Activated effector memory CD4-positive, alpha-beta T cell treated with Interleukin-2 at 50 U/mL for 16 hours (primary cell): ENCODE measurements around the gene MRPS16.
"Not testable (repeated sequence)": the region's sequence is repeated elsewhere in the genome, so short reads cannot be mapped to it uniquely, and the experiment has no call there.

Experiments used
- DNase-seq: peaks from one replicate; pipeline ENCODE4 v3.0.0-alpha.2; 2020

MRPS16 gene

DNA sequence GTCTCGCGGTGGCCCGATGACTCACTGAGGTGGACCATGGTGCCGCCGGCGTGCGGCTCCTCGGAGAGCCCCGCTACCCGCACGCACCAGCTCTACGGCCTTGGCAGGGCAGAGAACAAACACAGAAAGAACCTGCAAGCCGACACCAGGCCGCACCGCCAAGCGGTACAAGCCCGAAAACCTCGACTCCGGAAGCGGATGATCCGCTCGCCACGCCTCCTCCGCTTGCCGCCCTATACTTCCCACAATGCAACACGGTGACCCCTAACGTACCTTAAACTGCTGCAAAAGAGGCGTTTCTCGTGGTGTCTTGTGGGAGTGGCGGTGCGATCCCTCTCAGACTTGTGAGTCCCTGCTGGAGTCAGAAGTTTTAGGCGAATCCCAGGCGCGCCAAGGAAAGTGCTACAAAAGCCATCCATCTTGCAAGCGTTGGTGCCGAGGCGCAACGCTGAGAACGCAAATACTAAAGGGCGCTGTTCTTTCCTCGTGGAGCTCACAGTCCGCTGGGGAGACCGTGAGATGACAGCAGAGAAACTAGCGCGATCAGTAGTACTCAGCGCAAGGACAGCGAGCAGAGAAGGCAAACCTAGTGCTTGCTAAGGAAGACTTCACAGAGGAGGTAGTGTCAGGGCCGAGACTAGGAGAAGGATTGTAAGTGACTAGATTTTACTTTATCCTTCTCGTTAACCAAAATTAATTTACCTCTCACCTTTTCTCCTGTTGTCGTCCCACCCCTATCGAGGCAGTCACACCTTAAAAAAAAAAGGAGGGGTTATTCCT is at the start of gene MRPS16:
Gene MRPS16 (minus strand): TSS at position 200 of the 780 bp plus-strand sequence. CDS start 162 bp downstream, at position 38.
- peak; percentile 92 for DNase-seq

DNA sequence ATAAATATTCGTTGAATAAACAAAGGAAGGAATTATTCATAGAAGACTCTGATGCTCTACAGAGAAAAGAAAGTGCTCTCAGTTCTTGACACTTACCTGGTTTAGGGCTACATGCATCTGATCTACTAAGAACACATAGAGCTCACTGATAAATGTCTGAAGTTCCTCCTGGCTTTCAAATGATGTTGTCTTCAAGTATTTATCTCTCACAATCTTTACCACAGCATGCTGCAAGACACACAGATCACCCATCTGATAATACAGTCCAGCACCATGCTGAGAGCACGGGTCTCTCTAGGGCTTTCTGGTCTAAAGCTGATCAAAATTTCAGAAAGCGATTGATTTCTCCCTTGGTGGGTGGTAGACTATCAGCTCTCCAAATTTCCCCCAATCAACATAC is 44.5 kb upstream of the MRPS16 start:
- no peak for DNase-seq

DNA sequence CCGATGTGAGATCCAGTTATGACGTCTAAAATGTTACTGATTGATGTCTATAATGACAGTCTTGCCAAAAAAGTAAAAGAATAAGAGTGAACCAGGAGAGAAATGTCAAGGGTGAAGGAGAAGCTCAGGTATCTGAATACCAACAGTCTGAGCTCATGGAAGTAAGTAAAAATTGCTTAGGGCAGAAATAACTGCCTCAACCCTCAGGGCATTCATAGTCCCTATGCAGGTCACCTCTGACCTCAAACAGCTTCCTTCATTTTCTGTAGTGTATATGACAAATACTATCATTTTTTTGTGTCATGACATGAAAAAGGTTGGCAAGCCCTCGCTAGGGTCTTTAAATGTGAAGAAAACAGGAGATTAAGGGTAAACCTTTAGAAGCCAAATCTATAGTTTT is 41.0 kb upstream of the MRPS16 start:
- no peak for DNase-seq

DNA sequence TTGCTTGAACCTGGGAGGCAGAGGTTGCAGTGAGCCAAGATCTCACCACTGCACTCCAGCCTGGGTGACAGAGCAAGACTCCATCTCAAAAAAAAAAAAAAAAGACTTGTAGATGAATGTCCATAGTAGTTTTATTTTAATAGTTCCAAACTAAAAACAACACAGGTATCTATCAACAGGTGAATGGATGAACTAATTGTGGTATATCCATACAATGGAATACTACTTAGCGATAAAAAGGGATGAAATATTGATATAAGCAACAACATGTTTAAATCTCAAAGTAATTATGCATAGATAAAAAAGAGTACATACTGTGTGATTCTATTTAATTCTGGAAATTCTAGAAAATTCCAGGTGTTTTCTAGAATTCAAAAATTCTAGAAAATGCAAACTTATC is 37.5 kb upstream of the MRPS16 start:
- DNase-seq: no peak

DNA sequence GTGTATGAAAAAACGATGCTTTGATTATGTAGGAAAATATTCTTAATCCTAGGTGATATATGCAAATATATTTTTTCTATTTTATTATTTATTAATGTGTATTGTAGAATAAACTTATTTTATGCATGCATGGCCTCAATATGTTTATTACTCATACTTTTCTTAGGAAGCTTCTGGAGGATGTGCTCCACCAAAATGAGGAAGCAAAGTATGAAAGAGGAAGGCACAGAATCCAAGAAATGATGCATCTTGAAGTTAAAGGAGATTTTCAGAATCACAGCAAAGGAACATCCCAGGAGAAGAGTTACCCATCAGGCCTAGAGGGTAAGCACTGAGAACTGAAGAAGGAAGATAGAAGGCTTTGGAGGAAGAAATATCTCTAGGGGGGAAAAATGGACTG is 35.0 kb upstream of the MRPS16 start:
- DNase-seq: no peak

DNA sequence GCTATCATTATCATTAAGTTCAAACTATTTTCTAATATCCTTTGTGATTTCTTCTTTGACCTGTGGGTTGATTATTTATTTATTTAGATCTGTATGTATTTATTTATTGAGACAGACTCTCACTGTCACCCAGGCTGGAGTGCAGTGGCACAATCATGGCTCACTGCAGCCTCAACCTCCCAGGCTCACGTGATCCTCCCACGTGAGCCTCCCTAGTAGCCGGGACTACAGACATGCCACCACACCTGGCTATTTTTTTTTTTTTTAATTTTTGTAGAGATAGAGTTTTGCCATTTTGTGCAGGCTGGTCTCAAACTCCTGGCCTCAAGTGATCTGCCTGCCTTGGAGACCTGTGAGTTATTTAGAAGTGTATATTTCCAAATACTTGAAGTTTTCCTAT is 28.7 kb upstream of the MRPS16 start:
- no peak for DNase-seq

DNA sequence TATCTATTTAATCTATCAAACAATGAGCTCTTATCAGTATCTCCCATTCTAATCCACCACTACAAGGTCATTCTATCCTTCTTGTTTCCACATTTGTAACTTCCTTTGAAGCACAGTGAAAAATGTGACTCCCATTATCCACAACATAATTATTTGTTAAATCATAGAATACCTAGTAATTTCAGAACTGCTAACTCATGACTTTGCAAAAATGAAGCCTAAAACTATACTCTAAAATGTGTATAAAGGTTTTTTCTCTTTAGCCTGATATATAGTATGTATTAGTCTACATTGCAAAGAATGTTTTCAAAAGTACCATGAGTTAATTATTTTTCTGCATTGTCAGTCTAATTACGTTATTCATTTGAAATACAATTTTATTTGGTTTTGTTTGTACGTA is 12.0 kb upstream of the MRPS16 start:
- no peak for DNase-seq

DNA sequence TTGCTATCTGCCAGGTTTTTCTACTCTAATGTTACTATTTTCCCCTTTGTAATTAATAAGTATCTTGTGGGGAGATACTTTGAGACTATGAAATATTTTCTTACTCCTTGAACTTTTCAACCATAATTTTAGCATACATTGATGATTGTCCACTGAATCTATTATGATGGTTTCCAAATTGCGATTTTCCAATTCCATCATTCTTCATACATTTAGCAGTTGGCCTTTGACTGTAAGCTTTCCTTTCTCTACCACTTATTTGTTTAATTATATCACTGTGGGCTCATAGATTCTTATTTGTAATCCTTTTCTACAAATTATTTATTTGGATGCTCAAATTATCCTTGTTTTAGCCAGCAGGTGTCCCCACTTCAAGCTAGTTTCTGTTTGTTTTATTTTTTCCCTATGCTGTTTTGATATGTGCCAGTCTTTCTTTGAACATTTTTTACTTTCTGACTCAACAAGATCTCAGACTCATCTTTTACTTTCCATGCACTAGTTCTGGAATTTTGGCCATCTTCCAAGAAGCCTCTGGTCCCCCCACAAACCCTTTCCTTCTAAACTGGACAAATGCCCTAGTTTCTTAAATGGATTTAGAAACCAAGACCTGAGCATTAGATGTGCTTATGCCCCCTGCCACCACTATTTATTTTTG is 11.4 kb upstream of the MRPS16 start:
- no peak for DNase-seq

DNA sequence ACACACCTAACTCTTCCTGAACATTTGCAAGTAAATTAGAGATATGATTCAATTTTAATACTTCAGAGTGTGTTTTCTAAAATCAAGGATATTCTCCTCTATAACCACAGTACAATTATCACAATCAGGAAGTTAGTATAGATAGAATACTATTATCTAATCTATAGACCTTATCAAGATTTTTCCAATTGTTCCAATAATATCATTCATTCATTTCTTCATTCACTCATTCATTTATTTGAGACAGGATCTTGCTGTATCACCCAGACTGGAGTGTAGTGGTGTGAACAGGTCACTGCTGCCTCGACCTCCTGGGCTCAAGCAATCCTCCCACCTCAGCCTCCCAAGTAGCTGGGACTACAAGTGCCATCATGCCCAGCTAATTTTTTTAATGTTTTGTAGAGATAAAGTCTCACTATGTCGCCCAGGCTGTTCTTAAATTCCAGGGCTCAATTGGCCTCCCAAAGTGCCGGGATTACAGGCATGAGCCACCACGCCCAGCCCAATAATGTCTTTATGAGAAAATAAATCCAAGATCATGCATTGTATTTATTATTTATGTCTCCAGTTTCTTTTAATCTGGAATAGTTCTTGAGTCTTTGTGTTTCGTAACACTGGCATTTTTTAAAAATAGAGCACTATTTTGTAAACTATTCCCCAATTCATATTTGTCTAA is 10.6 kb upstream of the MRPS16 start:
- DNase-seq: no peak

DNA sequence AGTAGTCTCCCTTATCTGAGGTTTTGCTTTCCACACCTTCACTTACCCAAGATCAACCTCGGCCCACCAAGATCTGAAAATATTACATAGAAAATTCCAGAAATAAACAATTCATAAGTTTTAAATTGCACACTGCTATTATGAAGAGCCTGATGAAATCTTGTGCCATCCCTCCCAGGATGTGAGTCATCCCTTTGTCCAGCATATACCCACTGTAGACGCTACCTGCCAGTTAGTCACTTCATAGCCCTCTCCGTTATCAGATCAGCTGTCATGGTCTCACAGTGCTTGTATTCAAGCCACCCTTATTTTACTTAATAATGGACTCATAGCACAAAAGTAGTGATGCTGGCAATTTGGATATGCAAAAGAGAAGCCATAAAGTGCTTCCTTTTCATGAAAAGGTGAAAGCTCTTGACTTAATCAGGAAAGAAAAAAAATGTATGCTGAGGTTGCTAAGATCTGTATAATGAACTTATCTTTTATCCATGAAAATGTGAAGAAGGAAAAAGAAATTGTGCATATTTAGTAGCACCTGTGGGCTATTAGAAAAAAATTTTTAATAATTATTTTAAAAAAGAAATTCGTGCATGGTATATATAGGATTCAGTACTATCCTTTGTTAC is 9.8 kb upstream of the MRPS16 start:
- no peak for DNase-seq

DNA sequence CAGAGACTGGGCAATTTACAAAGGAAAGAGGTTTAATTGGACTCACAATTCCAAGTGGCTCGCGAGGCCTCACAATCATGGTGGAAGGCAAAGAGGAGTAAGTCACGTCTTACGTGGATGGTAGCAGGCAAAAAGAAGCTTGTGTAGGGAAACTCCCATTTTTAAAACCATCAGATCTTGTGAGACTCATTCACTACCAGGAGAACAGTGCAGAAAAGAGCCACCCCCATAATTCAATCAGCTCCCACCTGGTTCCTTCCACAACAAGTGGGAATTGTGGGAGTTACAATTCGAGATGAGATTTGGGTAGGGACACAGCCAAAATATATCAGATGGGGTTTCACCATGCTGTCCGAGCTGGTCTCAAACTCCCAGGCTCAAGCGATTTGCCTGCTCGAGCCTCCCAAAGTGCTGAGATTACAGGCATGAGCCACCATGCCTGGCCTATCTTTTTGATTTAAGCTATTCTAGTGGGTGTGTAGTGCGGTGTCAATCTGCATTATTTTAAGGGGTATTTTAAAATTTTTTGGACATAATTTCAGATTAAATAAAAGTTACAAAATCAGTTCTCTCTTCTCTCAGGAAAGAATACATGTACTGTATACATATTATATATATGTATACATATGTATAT is 9.0 kb upstream of the MRPS16 start:
- DNase-seq: no peak

DNA sequence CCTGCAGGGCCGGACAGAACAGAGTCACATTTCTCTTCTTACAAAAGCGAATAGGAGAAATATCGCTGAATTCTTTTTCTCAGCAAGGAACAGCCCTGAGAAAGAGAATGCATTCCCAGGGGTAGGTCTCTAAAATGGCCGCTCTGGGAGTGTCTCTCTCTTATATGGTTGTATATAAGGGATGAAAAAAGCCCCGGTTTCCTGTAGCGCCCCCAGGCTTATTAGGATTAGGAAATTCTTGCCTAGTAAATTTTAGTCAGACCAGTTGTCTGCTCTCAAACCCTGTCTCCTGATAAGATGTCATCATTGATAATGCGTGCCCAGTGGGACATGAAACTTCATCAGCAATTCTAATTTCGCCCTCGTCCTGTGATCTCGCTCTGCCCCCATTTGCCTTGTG is 6.2 kb upstream of the MRPS16 start:
- DNase-seq: not testable (repeated sequence)

DNA sequence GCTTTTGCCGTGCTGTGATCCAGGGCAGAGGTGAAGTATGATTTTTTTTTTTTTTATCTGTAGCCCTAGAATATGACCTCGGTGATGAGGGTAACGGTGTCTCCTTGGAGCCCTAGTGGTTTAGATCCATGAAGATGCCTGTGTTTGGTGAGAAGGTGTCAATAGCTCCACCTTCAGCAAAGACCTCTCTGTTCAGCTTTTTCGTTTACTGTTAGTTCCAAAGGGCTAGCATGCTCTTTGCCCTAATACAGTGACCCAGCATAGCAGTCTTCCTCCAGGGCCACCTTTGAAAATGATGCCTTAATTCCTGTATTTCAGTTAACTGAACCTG is 746 bp upstream of the MRPS16 start:
- DNase-seq: no peak

DNA sequence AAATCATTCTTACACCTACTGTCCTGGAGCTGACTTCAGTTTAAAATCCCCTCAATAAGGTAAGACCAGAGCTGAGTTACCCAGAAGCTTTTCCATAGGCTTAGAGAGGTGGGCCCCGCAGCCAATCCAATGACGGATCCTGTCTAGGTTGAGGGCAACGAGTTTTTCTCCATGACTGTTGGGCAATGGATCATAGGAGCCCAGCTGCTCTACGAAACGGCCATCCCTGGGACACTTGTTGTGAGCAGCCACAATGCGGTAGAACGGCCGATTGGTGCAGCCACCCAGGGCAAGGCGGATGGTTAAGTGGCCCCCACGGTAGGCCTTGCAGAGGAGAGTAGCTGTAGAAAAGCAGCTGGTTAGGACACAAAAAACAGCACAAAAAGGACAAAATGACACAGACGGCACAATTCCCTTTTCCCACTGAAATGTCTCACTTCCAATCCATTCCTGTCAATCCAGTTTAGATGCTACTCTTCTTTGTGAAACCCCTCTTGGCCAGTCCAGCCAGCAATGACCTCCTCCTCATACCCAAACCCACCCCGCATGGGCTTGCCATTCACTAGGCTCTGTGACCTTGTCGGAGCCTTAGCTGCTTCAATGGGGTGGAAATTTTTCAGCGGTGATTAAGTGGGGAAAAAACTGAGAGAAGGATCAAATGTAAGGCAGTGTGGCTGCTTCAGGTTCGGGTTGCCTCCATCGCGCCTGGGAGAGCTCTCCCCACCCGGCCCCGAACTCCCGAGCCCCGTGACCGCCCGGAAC is 580 bp downstream of the MRPS16 start:
- no peak for DNase-seq

DNA sequence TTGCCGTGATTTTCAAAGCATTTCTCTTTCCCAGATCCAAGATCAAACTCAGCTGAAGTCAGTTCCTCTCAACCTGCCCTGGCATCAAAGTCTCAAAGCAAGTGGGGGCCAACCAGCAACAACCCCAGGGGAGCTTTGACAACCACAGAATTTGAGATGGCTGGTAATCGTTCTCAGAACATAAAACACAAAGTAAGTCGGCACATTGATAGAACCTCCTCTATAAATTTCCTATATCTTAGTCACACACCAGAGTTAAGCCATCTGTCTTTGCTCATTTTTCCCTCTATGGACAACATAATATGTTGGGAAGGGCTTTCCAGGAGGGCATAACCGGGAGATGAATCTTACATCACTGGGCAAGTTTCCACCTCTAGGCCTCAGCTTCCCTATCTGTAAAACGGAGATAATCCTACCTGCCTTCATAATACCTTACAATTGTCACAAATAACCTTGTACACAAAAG is 4.2 kb downstream of the MRPS16 start:
- DNase-seq: no peak

DNA sequence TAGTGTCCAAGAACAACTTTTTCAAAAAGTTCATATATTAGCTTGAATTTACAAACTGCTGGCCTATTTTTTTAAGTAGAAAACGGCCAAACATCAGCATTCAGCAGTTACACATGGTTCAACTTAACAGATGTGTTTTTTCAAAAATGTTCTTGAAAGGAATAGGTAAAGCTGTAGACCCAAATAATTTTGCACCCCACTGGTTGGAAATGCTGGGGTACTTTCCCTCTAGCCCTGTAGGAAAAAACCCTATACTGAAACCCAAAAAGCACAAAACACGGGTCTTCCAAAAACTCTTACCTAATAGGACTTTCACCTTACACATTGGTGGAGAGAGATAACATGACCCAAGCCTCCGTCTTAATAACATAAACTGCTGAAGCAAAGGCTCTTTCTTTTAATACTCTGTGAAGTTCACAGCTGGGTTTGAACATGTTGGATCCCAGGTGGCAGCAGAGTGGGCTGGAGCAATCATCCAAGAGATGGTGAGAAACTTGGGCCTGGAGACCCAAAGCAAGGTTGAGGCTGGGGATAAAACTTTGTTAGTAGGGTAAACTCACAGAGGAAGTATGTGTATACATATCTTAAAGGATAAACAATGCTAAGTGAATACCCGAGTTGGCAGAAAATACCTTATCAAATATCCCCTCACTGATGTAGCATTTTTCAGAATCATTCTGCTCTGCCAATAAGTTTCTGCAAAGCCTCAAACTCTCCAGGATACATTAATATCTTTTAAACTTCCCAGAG is 4.8 kb downstream of the MRPS16 start:
- DNase-seq: no peak

DNA sequence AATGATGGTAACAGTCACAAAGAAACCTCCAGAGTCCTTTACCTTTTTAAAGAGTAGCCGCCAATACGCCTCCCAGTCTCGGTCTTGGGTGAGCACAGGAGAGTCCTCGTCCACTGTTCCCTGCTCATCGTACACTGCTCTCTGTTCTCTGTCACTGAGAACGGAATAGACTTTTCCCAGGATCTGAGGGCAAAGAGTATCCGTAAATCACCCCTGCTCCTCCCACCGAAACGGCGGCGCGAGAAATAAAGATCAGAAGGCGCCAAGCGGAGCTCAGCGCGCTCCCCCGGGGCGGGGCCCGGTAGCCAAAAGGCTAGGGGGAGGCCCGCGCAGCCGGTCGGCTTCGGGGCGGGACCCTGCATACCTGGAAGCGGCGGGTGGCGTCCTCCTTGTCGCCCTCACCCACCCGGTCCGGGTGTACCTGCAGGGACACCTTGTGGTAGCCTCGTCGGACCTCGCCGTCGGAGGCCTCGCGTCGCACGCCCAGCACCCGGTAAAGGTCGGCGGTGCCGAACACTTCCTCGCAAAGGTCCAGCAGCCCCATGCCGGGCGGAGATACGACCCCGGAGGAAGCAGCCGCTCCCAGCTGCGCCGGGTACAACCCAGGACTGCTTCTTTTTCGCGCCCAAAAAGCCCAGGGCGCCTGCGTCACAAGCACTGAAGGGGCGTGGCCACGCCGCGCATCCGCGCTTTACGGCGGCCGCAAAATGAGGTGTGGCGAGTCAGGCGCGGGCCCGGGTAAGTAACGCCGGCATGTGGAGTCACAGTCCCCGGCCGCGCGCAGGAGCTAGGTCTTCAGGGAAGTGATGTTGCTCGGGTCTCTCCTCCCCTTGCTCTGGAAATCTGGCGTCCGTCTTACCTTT is 5.6 kb downstream of the MRPS16 start, which contains the start of gene DNAJC9:
Gene DNAJC9 (minus strand): TSS at position 610 of the 863 bp plus-strand sequence. CDS start 66 bp downstream, at position 544.
- peak; percentile 97 for DNase-seq

DNA sequence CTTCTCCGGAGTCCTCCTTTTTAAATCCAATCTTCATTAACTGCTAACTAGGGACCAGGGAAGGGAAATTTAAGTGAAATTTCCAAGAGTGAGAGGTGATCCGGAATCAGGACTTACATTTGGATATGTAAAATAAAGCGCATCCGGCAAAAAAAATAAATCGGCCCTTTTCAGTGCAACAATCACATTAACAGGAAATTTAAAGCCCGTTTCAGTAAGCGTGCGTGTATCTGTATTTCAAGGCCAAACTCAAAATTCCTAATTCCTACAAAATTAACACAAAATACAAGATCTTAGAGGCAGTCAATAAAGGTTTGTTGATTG is 6.2 kb downstream of the MRPS16 start:
- no peak for DNase-seq

DNA sequence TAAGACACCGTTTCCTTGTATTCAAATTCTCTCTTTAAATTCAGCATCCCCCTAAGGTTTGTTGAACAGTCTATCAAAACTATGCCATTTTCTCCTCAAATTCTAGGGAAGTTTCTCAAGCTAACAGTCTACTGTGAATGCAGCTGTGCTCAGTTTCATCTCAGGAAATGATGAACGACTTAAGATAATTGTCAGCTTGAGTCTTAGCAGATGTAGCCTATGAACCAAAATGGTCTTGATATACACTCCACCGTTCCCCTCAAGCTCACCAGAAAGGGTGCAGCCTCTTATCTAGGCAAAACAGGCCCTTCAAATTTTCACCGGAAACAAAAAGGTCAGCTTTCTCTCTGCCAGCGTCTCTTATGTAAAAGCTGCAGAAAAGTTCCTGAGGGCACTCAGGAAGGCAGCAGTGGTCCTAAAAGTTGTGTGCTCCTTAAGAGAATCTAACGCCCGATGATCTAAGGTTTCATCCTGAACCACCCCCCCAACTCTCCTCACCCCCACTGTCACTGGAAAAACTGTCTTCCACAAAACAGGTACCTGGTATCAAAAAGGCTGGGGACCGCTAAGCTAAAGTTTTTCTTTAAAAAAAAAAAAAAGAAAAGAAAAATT is 7.5 kb downstream of the MRPS16 start:
- DNase-seq: no peak

DNA sequence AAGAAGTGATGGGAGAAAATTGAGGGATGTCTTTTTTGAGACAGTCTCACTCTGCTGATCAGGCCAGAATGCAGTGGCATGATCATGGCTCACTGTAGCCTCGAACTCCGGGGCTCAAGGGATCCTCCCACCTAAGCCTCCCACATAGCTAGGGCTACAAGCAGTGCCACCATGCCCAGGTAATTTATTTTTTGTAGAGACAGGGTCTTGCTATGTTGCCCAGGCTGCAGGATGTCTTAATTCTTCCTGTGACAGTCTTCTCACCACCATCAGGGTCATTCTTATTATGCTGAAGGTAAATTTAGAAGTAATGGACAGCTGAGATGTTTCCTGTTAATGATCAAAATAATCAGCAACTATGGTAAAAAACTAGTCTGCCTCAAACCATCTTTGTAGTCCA is 12.5 kb downstream of the MRPS16 start:
- DNase-seq: no peak
